ENCODE results near the gene PRKCE.

The PRKCE gene

GRCh38 chr2:45614871-45615415 is 36.5 kb upstream of the PRKCE start:
- Mint-ChIP-seq H3K27me3 (ENCODE audit: low read depth) (no peaks in the 10 kb centered on the region), H3K9me3 (no peaks in the 10 kb centered on the region), H3K36me3 (ENCODE audit: low read depth) (no peaks in the 10 kb centered on the region), H3K27ac (peak overlapping the region; percentile 13 to 75 (median 63)), H3K4me3 (no peak overlapping the region), H3K4me1 (peaks cover 44% of the 10 kb centered on the region)
- no peak for TF ChIP-seq CTCF (IDR thresholded peaks at IDR 0.05; ENCODE audit: unreplicated experiment in 3 of 3)

GRCh38 chr2:45616658-45617411 is 34.6 kb upstream of the PRKCE start:
- peaks cover 28% of the 10 kb centered on the region for H3K4me1 Mint-ChIP-seq
- no peak overlapping the region for H3K27ac Mint-ChIP-seq
- H3K36me3 Mint-ChIP-seq (ENCODE audit: low read depth) = no peaks in the 10 kb centered on the region
- H3K27me3 Mint-ChIP-seq (ENCODE audit: low read depth) = peaks cover 2% of the 10 kb centered on the region
- no peak overlapping the region for H3K4me3 Mint-ChIP-seq
- H3K9me3 Mint-ChIP-seq = no peaks in the 10 kb centered on the region
- no peak for TF ChIP-seq CTCF (IDR thresholded peaks at IDR 0.05; ENCODE audit: unreplicated experiment in 3 of 3)

GRCh38 chr2:45617496-45617895 is 34.0 kb upstream of the PRKCE start:
- Mint-ChIP-seq H3K4me1 (peaks cover 21% of the 10 kb centered on the region), H3K27me3 (ENCODE audit: low read depth) (peaks cover 4% of the 10 kb centered on the region), H3K36me3 (ENCODE audit: low read depth) (no peaks in the 10 kb centered on the region), H3K9me3 (no peaks in the 10 kb centered on the region), H3K27ac (no peak overlapping the region), H3K4me3 (no peak overlapping the region)
- TF ChIP-seq CTCF (IDR thresholded peaks at IDR 0.05; ENCODE audit: unreplicated experiment in 3 of 3) = no peak

GRCh38 chr2:45622336-45623075 is 29.0 kb upstream of the PRKCE start:
- Mint-ChIP-seq H3K4me3 (no peak overlapping the region), H3K36me3 (ENCODE audit: low read depth) (no peaks in the 10 kb centered on the region), H3K9me3 (no peaks in the 10 kb centered on the region), H3K27ac (no peak overlapping the region), H3K27me3 (ENCODE audit: low read depth) (peaks cover 12% of the 10 kb centered on the region), H3K4me1 (no peaks in the 10 kb centered on the region)
- no peak for TF ChIP-seq CTCF (IDR thresholded peaks at IDR 0.05; ENCODE audit: unreplicated experiment in 3 of 3)

GRCh38 chr2:45623098-45623497 is 28.4 kb upstream of the PRKCE start:
- no peak overlapping the region for H3K4me3 Mint-ChIP-seq
- peaks cover 12% of the 10 kb centered on the region for H3K27me3 Mint-ChIP-seq (ENCODE audit: low read depth)
- no peak overlapping the region for H3K27ac Mint-ChIP-seq
- TF ChIP-seq CTCF (IDR thresholded peaks at IDR 0.05; ENCODE audit: unreplicated experiment in 3 of 3) = no peak
- H3K4me1 Mint-ChIP-seq = no peaks in the 10 kb centered on the region
- no peaks in the 10 kb centered on the region for H3K36me3 Mint-ChIP-seq (ENCODE audit: low read depth)
- no peaks in the 10 kb centered on the region for H3K9me3 Mint-ChIP-seq

Measured in nephron (organoid).